Adipose tissue (tissue), 3 donors: ENCODE results near the gene FOXP3. TPM values are rescaled to one million over a fixed set of nuclear protein-coding genes. Genes with fewer than 3 reads are reported as not detected.

ENCODE experiments used
- H3K27ac ChIP-seq: one replicate; pipeline ENCODE4 v1.5.1; 2013; ENCODE audit warnings: low read depth, low read length
- WGBS, 3 donors: extraction: QIAGEN DNeasy Blood & Tissue Kit; methylation state at CpG; one replicate each; pipeline ENCODE4 v1.1.7; 2013; 5-methylcytosine and 5-hydroxymethylcytosine counted together
- polyA plus RNA-seq, 3 donors: library from polyadenylated mRNA; stranded (reverse); fragments of 200-250 nt; gene quantifications; one replicate each; pipeline ENCODE4 v1.2.3, GENCODE V29; 2013
- donor health status: healthy with polysubstance abuse.
- donor health status: Bipolar disorder and iron deficiency.
- donor health status: healthy.

The FOXP3 gene
- polyA plus RNA-seq, 3 donors = 0.11 to 0.16 (median 0.12) TPM

DNA sequence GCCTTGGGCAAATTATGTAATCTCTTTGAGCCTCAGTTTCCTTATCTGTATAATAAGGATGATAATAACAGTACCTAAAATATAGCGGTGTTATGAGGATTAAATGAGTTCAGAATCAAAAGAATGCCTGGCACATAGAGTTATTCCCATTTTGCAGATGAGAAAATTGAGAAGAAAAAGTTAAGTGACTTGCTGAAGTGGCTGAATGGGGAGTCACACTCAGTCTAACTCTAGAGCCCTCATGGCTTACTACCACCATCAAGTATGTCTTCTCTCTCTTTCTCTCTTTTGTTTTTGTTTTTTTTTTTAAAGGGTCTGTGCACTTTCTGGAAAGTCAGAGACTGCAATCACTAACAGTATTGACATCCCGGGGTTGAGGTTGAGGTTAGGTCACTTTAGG is 32.0 kb downstream of the FOXP3 start:
- 88 to 95% (median 92%) methylated on average over 2 of the region's 2 CpGs for WGBS, 3 donors
- H3K27ac ChIP-seq = no peak overlapping the region

DNA sequence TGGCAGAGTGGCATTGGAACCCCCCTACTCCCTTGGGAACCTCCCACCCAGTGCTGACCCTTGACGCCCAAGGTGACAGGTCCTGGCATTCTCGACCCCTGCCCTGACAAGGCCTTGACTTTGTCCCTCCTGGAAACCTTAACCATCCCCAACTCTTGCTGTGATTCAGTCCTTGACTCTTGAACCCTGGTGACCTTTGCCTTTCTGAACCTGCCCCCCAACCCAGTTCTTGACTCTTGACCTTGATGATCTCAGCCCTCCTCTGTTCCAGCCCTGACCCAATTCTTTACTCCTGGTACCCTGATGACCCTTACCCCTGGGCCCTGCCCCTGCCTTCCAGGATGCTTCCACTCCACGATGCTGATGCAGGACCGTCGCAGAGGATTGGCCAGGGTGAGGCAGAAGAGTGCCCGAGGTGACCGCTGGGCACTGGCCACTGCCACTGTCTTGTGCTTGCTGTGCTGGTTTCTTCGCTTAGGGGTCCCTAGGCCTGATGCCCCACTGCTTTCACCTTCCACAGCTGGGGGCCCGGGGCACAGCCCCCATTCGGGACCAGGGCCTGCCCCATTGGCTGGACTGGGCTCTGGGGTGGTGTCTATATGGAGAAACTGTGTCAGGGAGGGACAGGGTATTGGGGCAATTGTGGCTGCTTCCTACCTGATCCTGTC is 33.0 kb downstream of the FOXP3 start:
- no peak overlapping the region for H3K27ac ChIP-seq
- WGBS, 3 donors = 89 to 98% (median 97%) methylated on average over 9 to 10 of the region's 10 CpGs

DNA sequence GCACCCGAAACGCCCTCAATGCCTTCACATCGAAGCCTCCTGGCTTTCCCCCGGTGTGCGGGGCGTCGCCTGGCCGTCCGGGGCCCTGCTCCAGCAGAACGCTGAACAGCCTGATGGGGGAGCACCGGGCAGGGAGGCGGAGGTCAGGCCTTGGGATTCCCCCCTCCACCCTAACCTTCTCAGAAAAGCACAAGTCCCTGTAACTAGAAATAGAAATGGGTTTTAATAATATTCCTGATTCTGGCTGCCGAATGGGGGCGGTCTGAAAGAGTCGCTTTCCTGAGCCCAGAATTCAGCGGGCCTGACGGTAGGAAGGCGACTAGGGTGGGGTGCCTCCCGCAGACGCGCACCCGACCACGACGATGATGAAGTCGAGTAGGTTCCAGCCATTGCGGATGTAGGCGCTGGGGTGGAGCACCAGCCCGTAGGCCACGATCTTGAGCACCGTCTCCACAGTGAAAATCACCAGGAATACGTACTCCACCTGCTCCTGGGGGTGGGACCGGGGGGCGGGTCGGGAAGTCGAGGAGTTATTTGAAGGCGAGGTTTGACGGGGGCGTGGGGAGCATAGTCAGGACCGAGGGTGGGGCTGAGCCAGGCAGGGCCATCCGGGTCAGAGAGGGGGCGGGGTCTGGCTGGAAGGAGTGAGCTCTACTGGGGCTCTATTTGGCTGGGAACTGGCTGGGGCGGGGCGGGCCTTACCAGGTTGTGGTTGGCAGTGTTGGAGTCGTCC is 33.8 kb downstream of the FOXP3 start:
- H3K27ac ChIP-seq = no peak overlapping the region
- 3 to 39% (median 4%) methylated on average over 24 to 44 of the region's 44 CpGs for WGBS, 3 donors

GRCh38 chrX:49228185-49228584 is 36.3 kb downstream of the FOXP3 start:
- 81 to 92% (median 88%) methylated on average over 15 to 17 of the region's 17 CpGs for WGBS, 3 donors
- no peak overlapping the region for H3K27ac ChIP-seq

DNA sequence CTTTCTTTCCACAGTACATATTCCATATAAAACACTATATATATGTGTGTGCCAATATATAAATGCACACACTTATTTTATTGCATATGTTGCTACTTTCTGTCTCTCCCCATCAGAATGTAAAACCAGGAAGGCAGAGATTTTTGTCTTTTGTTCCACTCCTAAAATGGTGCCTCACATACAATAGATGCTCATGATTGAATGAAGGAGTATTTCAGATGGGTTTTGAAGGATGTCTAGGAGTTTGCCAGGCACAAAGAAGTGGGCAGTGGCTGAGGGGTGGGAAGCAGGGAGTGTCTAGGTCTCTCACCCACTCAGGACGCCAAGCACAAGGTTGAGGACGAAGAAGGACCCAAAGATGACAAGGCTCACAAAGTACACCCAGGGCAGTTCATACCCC is 36.8 kb downstream of the FOXP3 start:
- no peak overlapping the region for H3K27ac ChIP-seq
- WGBS, 3 donors = 68 to 92% (median 80%) methylated on average over 2 of the region's 2 CpGs

DNA sequence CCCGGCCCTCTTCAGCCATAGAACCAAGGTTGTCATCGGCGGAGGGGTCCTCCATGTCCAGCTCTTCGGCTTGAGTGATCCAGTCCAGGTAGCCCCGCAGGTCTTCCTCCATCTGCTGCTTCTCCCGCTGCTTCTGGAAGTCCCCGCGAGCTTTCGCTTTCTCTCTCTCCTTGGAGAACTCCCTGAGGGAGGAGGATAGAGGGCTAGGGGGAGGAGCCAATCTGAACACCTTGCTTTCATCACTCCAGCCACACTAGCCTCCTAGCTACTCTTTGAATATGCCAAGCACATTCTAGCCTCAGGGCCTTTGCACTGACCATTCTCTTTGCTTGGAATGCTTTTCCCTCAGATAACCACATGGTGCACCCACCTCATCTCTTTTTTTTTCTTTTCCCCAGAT is 37.6 kb downstream of the FOXP3 start:
- 80 to 95% (median 86%) methylated on average over 7 to 9 of the region's 9 CpGs for WGBS, 3 donors
- H3K27ac ChIP-seq = no peak overlapping the region

- 73 to 74% methylated on average over 14 of the region's 14 CpGs; no CpG with 5 or more reads in 1 of the 3 donors for WGBS, 3 donors
- no peak overlapping the region for H3K27ac ChIP-seq
Measured at GRCh38 chrX:49225858-49226257, 38.7 kb downstream of the FOXP3 start.

DNA sequence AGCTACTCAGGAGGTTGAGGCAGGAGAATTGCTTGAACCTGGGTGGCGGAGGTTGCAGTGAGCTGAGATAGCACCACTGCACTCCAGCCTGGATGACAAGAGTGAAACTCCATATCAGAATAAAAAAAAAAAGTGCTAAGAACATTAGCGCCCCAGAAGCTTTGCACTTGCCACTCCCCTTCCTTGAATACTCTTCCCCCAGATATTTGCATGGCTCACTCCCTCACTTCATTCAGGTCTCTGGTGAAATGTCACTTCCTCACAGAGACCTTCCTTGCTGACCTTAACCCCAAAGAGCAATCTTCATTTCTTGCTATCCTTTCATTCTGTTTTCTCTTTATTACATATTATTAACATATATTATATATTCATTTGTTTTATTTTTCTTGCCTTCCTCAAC is 42.6 kb downstream of the FOXP3 start:
- WGBS, 3 donors = 57 to 86% (median 74%) methylated on average over 2 of the region's 2 CpGs

DNA sequence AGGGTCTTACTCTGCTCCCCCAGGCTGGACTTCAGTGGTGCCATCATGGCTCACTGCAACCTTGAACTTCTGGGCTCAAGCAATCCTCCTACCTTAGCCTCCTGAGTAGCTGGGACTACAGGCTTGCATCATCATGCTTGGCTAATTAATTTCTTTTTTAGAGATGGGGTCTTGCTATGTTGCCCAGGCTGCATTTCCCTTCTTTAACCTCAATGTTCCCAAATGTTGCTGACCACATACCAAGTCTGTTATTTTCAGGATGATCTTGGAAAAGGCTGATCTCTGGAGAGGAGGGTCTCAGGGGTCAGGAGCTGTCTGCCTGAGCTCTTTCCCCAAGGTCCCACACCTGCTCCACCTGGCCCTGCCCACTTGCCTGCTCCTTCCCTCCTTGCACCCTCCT is 44.4 kb downstream of the FOXP3 start:
- no peak overlapping the region for H3K27ac ChIP-seq

More for the DNA sequence above, 42.6 kb downstream of the FOXP3 start:
- no peak overlapping the region for H3K27ac ChIP-seq

- no peak overlapping the region for H3K27ac ChIP-seq
- WGBS, 3 donors = 76 to 87% (median 81%) methylated on average over 8 to 14 of the region's 14 CpGs
Measured at GRCh38 chrX:49214996-49215526, 49.4 kb downstream of the FOXP3 start.

GRCh38 chrX:49214416-49214815 is 50.1 kb downstream of the FOXP3 start:
- H3K27ac ChIP-seq = no peak overlapping the region
- WGBS, 3 donors = 85 to 92% (median 87%) methylated on average over 2 of the region's 2 CpGs

GRCh38 chrX:49212861-49213260 is 51.6 kb downstream of the FOXP3 start:
- no peak overlapping the region for H3K27ac ChIP-seq
- 42 to 86% (median 54%) methylated on average over 1 of the region's 1 CpG for WGBS, 3 donors

GRCh38 chrX:49212209-49212608 is 52.3 kb downstream of the FOXP3 start:
- H3K27ac ChIP-seq = no peak overlapping the region
- WGBS, 3 donors = 73 to 92% (median 91%) methylated on average over 2 of the region's 2 CpGs

GRCh38 chrX:49211074-49211473 is 53.4 kb downstream of the FOXP3 start:
- no peak overlapping the region for H3K27ac ChIP-seq
- 82 to 88% (median 88%) methylated on average over 8 to 9 of the region's 9 CpGs for WGBS, 3 donors

DNA sequence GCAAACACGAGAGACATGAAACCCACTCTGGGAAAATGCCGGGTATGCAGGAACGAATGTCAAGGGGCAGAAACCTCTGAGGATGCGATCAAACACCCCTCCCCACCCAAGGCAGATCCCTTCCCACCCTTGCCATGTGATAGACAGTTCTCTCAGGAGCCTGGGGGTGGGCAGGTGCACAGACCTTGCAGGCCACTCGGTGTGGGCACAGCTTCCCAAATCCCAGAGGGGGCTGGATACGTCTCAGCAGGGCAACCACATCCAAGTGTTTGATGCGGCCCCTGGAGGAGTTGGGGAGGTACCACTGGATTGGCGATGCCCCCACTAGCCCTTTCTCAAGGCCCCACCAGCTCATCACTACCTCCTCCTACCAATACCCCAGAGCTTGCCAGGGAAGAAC is 54.1 kb downstream of the FOXP3 start:
- WGBS, 3 donors = 61 to 78% (median 77%) methylated on average over 8 of the region's 8 CpGs
- no peak overlapping the region for H3K27ac ChIP-seq

DNA sequence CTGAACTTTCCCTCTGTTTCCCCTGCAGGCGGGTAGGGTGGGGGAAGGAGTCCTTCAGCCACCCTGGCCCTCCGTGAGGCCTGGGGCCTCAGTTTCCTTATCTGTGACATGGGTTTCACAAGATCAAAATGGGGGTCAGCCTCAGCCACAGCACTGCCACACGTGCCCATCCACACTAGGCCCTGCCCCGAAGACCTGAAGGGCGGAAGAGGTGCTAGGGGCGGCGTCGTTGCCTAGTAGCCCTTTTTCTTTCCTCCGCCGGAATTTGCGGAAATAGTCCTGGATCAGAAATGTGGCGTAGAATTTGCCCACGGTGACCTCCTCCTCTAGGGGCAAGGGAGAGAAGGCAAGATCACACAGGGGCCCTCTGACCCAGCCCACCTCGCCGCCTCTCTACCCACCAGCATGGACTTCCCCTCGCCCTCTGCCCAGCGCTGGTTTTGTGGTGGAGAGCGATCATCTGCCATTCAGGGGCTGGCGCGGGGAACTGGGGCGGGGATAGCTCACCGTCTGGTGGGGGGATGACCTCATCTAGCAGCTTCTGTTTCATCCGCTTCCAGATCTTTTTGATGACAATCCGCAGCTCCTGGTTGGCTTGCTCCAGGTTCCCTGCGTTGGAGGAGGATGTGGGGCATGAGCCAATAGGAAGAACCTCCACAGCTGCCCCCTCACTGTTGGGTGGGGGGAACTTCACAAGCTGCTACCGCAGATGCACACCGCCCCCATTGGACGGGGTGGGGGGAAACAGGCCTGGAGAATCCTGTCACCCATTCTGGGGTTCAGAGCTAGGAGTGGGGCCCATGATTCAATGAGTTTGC is 54.9 kb downstream of the FOXP3 start:
- 24 to 56% (median 46%) methylated on average over 14 to 28 of the region's 28 CpGs for WGBS, 3 donors
- no peak overlapping the region for H3K27ac ChIP-seq

DNA sequence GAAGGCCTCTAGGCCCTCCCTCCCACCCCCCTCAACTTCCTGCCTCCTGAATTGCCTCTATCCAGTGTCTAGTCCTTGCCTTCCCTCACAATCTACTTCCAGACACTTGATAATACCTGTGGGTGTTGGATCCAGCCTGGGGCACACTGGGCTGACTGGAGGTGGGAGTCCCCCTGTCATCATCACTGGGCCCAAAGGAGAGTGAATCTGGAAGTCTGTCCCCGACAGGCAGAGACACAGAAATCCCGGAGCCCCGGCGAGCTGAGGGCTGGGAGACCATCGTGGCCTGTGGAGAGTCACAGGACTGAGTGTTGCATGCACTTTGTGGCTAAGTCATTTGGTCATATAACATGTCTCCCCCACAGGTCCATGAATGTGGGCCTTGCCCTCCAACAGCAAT is 56.1 kb downstream of the FOXP3 start:
- WGBS, 3 donors = 86 to 100% (median 91%) methylated on average over 5 of the region's 5 CpGs
- H3K27ac ChIP-seq = no peak overlapping the region

DNA sequence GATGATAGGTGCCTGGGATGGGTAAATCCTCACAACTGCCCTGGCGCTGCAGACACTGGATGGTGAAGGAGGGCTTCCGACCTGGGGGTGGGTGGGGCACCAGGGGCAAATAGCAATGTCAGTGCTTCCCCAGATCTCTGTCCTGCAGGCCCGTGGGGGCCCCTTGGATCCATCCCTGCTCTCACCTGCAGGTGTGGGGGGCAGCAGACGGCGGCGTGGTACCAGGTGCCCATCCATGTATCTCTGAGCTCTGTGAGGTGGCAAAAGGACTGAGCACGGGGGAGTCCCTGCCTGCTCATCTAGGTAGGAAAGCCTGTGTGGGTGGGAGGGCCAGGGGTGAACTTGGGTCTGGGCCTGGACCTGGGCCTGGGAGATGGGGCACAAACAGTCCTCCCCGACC is 58.0 kb downstream of the FOXP3 start:
- WGBS, 3 donors = 75 to 92% (median 91%) methylated on average over 7 to 8 of the region's 8 CpGs
- no peak overlapping the region for H3K27ac ChIP-seq

DNA sequence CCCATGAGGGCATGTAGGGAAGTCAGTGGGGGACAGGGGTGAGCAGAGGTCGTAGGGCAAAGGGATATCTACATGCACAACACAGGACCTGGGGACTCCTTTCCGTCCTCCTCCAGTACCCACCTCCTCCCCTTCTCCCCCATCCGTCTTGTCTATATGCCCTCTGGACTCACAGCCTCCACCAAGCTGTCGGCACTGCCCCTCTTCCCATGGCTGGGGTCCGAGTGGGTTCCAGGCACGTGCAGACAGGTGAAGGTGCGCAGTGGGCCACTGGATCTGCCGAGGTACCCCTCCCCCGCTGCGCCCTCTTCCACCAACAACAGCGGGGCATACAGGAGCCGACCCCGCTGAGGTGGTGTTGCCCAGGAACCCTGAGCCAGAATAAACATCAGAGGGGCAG is 59.1 kb downstream of the FOXP3 start:
- WGBS, 3 donors = 83 to 85% (median 84%) methylated on average over 12 to 13 of the region's 13 CpGs

More for the DNA sequence above, 59.1 kb downstream of the FOXP3 start:
- no peak overlapping the region for H3K27ac ChIP-seq
